H1 (cell line): ENCODE data around the gene CRHBP. TPM values are rescaled to one million over a fixed set of nuclear protein-coding genes. Genes with fewer than 3 reads are reported as not detected.
A peak's percentile ranks its signal among the peaks of the same experiment; 100 is the strongest.

ENCODE experiments used
- CTCF ChIA-PET: fragments of 300-600 bp; sonication (Branson Sonifier 250); formaldehyde crosslinking; loops from one replicate; lab custom pipeline; 2021; ENCODE audit not compliant: partially characterized antibody; lab: Charles Lee
- POLR2A ChIA-PET: fragments of 300-600 bp; sonication (Branson Sonifier 250); formaldehyde crosslinking; loops from one replicate; lab custom pipeline; 2021; ENCODE audit warnings: inconsistent platforms; ENCODE audit not compliant: partially characterized antibody; lab: Charles Lee
- DNase-seq, 2 experiments: peaks; one replicate each; pipeline versions ENCODE4 v3.0.0 to v3.0.0-alpha.2; 2010 to 2022; ENCODE audit warnings: low spot score in 2 of 2, low read depth in 1 of 2, mixed read lengths in 1 of 2
- FAIRE-seq: peaks from 2 replicates; lab custom pipeline; 2011; peaks lifted over from hg19 to GRCh38; lab: Jason Lieb, UNC
- H2AFZ ChIP-seq: 2 replicates; pipeline ENCODE4 v1.8.1; 2012; ENCODE audit warnings: low read length, inconsistent platforms
- H2AK5ac ChIP-seq: 2 replicates; pipeline ENCODE4 v1.6.1; 2013; ENCODE audit warnings: low read depth, low read length
- H2BK120ac ChIP-seq: replicated peaks from 2 replicates; pipeline ENCODE3; 2013; ENCODE audit warnings: low read depth, low read length, inconsistent platforms
- H2BK12ac ChIP-seq: 2 replicates; pipeline ENCODE4 v1.6.1; 2013; ENCODE audit warnings: low read depth, low read length
- H2BK15ac ChIP-seq: 2 replicates; pipeline ENCODE4 v1.6.1; 2013; ENCODE audit warnings: low read length
- H2BK20ac ChIP-seq: 2 replicates; pipeline ENCODE4 v1.6.1; 2013; ENCODE audit warnings: low read length
- H2BK5ac ChIP-seq: 2 replicates; pipeline ENCODE4 v1.6.1; 2013; ENCODE audit warnings: low read depth, low read length
- H3K14ac ChIP-seq: 2 replicates; pipeline ENCODE4 v1.6.1; 2013; ENCODE audit warnings: inconsistent platforms; ENCODE audit not compliant: insufficient read length
- H3K18ac ChIP-seq: 2 replicates; pipeline ENCODE4 v1.6.1; 2013; ENCODE audit warnings: low read length; ENCODE audit errors: extremely low read depth
- H3K23ac ChIP-seq: 2 replicates; pipeline ENCODE4 v1.6.1; 2013; ENCODE audit warnings: inconsistent platforms; ENCODE audit not compliant: insufficient read length
- H3K23me2 ChIP-seq: 2 replicates; pipeline ENCODE4 v1.6.1; 2013; ENCODE audit warnings: low read depth, low read length
- H3K27ac ChIP-seq: 2 replicates; pipeline ENCODE4 v1.6.1; 2011; ENCODE audit warnings: low read depth, low read length, inconsistent platforms
- H3K27me3 ChIP-seq, 4 experiments: replicated peaks in 1 of 4; 1 replicate in 1 of 4; 2 replicates in 3 of 4; pipeline versions ENCODE4 v1.6.1 to v1.8.1; 2011 to 2013; ENCODE audit warnings: low read length in 3 of 4, mild to moderate bottlenecking in 3 of 4, inconsistent platforms in 2 of 4, mixed read lengths in 2 of 4, moderate library complexity in 1 of 4; ENCODE audit not compliant: control insufficient read depth in 3 of 4, insufficient read depth in 3 of 4; ENCODE audit errors: extremely low read depth in 1 of 4
- H3K36me3 ChIP-seq, 4 experiments: 2 replicates each; pipeline versions ENCODE4 v1.6.1 to v1.8.1; 2011 to 2013; ENCODE audit warnings: mild to moderate bottlenecking in 4 of 4, low read length in 3 of 4, moderate library complexity in 2 of 4, control low read depth in 1 of 4, inconsistent platforms in 1 of 4; ENCODE audit not compliant: insufficient read depth in 4 of 4, control insufficient read depth in 2 of 4
- H3K4ac ChIP-seq: replicated peaks from 2 replicates; pipeline ENCODE3; 2013; ENCODE audit warnings: low read length, low read depth, mixed read lengths, inconsistent platforms; ENCODE audit not compliant: insufficient read length
- H3K4me1 ChIP-seq, 4 experiments: replicated peaks in 1 of 4; 1 replicate in 1 of 4; 2 replicates in 3 of 4; pipeline versions ENCODE4 v1.6.1 to v1.8.1; 2011 to 2013; ENCODE audit warnings: low read length in 3 of 4, inconsistent platforms in 2 of 4, mixed read lengths in 1 of 4; ENCODE audit not compliant: insufficient read depth in 4 of 4, control insufficient read depth in 3 of 4
- H3K4me2 ChIP-seq, 2 experiments: 2 replicates each; pipeline versions ENCODE4 v1.6.1 to v1.8.1; 2011 to 2013; ENCODE audit warnings: low read depth in 2 of 2, low read length in 2 of 2, control low read depth in 1 of 2, inconsistent platforms in 1 of 2, mild to moderate bottlenecking in 1 of 2; ENCODE audit not compliant: insufficient read depth in 1 of 2
- H3K4me3 ChIP-seq, 4 experiments: fragments of 200-600, 300-600 bp in 1 of 4; sonication (generic), shearing (Covaris generic), sonication (Bioruptor Twin) in 1 of 4; 2 replicates each; pipeline versions ENCODE4 v1.5.1 to v1.8.1; 2011 to 2016; ENCODE audit warnings: low read length in 4 of 4, low read depth in 3 of 4, control low read depth in 2 of 4, inconsistent platforms in 2 of 4, mild to moderate bottlenecking in 2 of 4, mixed read lengths in 1 of 4, moderate library complexity in 1 of 4; ENCODE audit not compliant: insufficient read depth in 2 of 4; ENCODE audit errors: extremely low read depth in 1 of 4
- H3K56ac ChIP-seq: replicated peaks from 2 replicates; pipeline ENCODE3; 2013; ENCODE audit warnings: low read depth, mild to moderate bottlenecking, mixed read lengths, low read length, inconsistent platforms; ENCODE audit not compliant: insufficient read length
- H3K79me1 ChIP-seq: 2 replicates; pipeline ENCODE4 v1.6.1; 2013; ENCODE audit warnings: low read depth, low read length, control low read depth
- H3K79me2 ChIP-seq, 2 experiments: 2 replicates each; pipeline versions ENCODE4 v1.6.1 to v1.8.1; 2012 to 2013; ENCODE audit warnings: low read length in 2 of 2, mild to moderate bottlenecking in 2 of 2, inconsistent platforms in 1 of 2; ENCODE audit not compliant: insufficient read depth in 2 of 2, control insufficient read depth in 1 of 2
- H3K9ac ChIP-seq, 4 experiments: replicated peaks in 1 of 4; 1 replicate in 1 of 4; 2 replicates in 3 of 4; pipeline versions ENCODE4 v1.6.1 to v1.8.1; 2011 to 2013; ENCODE audit warnings: low read depth in 3 of 4, low read length in 3 of 4, control low read depth in 2 of 4, mild to moderate bottlenecking in 2 of 4, moderate library complexity in 2 of 4, inconsistent platforms in 1 of 4; ENCODE audit errors: extremely low read depth in 1 of 4
- H3K9me3 ChIP-seq, 2 experiments: 2 replicates each; pipeline versions ENCODE4 v1.6.1 to v1.8.1; 2012 to 2013; ENCODE audit warnings: mild to moderate bottlenecking in 2 of 2, moderate library complexity in 2 of 2, control low read depth in 1 of 2, inconsistent platforms in 1 of 2, low read depth in 1 of 2, low read length in 1 of 2, mixed read lengths in 1 of 2; ENCODE audit not compliant: insufficient read depth in 2 of 2
- H4K20me1 ChIP-seq, 2 experiments: replicated peaks in 1 of 2; 2 replicates each; pipeline versions ENCODE3 to v1.8.1; 2011 to 2013; ENCODE audit warnings: inconsistent platforms in 2 of 2, low read length in 2 of 2, mild to moderate bottlenecking in 1 of 2; ENCODE audit not compliant: insufficient read depth in 2 of 2, control insufficient read depth in 1 of 2
- H4K5ac ChIP-seq: 2 replicates; pipeline ENCODE4 v1.6.1; 2013; ENCODE audit warnings: low read length, low read depth, mixed read lengths, inconsistent platforms; ENCODE audit not compliant: insufficient read length
- H4K8ac ChIP-seq: 2 replicates; pipeline ENCODE4 v1.8.0; 2013; ENCODE audit warnings: mild to moderate bottlenecking, moderate library complexity, low read length, inconsistent platforms; ENCODE audit not compliant: insufficient read depth; ENCODE audit errors: extremely low read depth
- H4K91ac ChIP-seq: replicated peaks from 2 replicates; pipeline ENCODE3; 2013; ENCODE audit warnings: low read length, mixed read lengths, inconsistent platforms; ENCODE audit not compliant: insufficient read length
- BACH1 ChIP-seq: IDR thresholded peaks from 2 replicates; pipeline ENCODE4 v1.6.1; 2012; ENCODE audit warnings: low read length, improper control_type of control experiment
- CBX5 ChIP-seq: fragments of 300-800, 300-1000 bp; sonication (generic); IDR thresholded peaks from 2 replicates; pipeline ENCODE4 v1.7.1; 2016; ENCODE audit warnings: antibody characterized with exemption, low read length, low read depth
- HDAC6 ChIP-seq: IDR thresholded peaks from one replicate; pipeline ENCODE4 v1.7.1; 2012; ENCODE audit warnings: low read depth, mild to moderate bottlenecking, inconsistent platforms, low read length, moderate library complexity
- MAX ChIP-seq: IDR thresholded peaks from 2 replicates; pipeline ENCODE4 v1.6.1; 2012; ENCODE audit warnings: inconsistent platforms
- POLR2A ChIP-seq, 2 experiments: IDR thresholded peaks; 1 replicate in 1 of 2; 2 replicates in 1 of 2; pipeline ENCODE4 v1.6.1; 2011; ENCODE audit warnings: low read depth in 2 of 2, low read length in 2 of 2, mild to moderate bottlenecking in 2 of 2; ENCODE audit errors: control extremely low read depth in 1 of 2
- POU5F1 ChIP-seq: IDR thresholded peaks from 2 replicates; pipeline ENCODE4 v1.6.1; 2011; ENCODE audit warnings: low read depth, mild to moderate bottlenecking, low read length, moderate library complexity
- RBBP5 ChIP-seq: IDR thresholded peaks from 2 replicates; pipeline ENCODE4 v1.7.1; 2012; ENCODE audit warnings: low read depth, mild to moderate bottlenecking, inconsistent platforms, low read length, moderate library complexity, borderline replicate concordance
- SAP30 ChIP-seq: fragments of 300-600 bp; sonication (generic); IDR thresholded peaks from 2 replicates; pipeline ENCODE4 v1.7.1; 2012; ENCODE audit warnings: low read length, moderate library complexity, mild to moderate bottlenecking, inconsistent platforms; ENCODE audit not compliant: insufficient read depth, insufficient replicate concordance
- SIN3A ChIP-seq, 2 experiments: IDR thresholded peaks in 1 of 2; conservative IDR thresholded peaks in 1 of 2; 2 replicates each; pipeline ENCODE4 v1.6.1; 2011 to 2012; ENCODE audit warnings: low read length in 2 of 2, improper control_type of control experiment in 1 of 2, low read depth in 1 of 2, mild to moderate bottlenecking in 1 of 2
- SIX5 ChIP-seq: IDR thresholded peaks from 2 replicates; pipeline ENCODE4 v1.6.1; 2011; ENCODE audit warnings: mild to moderate bottlenecking, low read depth, low read length
- SUZ12 ChIP-seq: fragments of 200-600 bp; sonication (generic); IDR thresholded peaks from 2 replicates; pipeline ENCODE4 v1.6.1; 2012; ENCODE audit warnings: mild to moderate bottlenecking, inconsistent platforms, low read length, moderate library complexity, mixed read lengths
- TAF7 ChIP-seq: optimal IDR thresholded peaks from 2 replicates; pipeline ENCODE3; 2011; ENCODE audit warnings: low read depth, mild to moderate bottlenecking, inconsistent platforms, low read length, moderate library complexity, borderline replicate concordance
- TBP ChIP-seq: IDR thresholded peaks from 2 replicates; pipeline ENCODE4 v1.6.1; 2011; ENCODE audit warnings: low read depth, low read length, improper control_type of control experiment
- TCF12 ChIP-seq: IDR thresholded peaks from 2 replicates; pipeline ENCODE4 v1.6.1; 2011; ENCODE audit warnings: low read depth, mild to moderate bottlenecking, low read length
- ZNF274 ChIP-seq: IDR thresholded peaks from 2 replicates; pipeline ENCODE4 v1.7.0; 2012; ENCODE audit warnings: low read length, borderline replicate concordance; ENCODE audit errors: extremely low read depth
- WGBS, 2 experiments: shearing (Covaris generic) in 1 of 2; methylation state at CpG; one replicate each; pipeline versions ENCODE4 v1.1.6 to v1.1.7; 2013 to 2015; ENCODE audit warnings: low lambda C conversion rate in 2 of 2, mixed read lengths in 2 of 2, inconsistent platforms in 1 of 2, low coverage in 1 of 2, missing lambda C conversion rate in 1 of 2; ENCODE audit not compliant: insufficient replicate concordance in 2 of 2, insufficient coverage in 1 of 2, insufficient read length in 1 of 2; ENCODE audit errors: extremely low coverage in 1 of 2, missing lambda C conversion rate in 1 of 2; 5-methylcytosine and 5-hydroxymethylcytosine counted together
- polyA plus RNA-seq, 7 experiments: library from polyadenylated mRNA; depleted of rRNA in 3 of 7; stranded (reverse) in 5 of 7; unstranded in 2 of 7; fragments of >200 nt in 5 of 7; fragments of 200-250 nt in 2 of 7; gene quantifications; 1 replicate in 5 of 7; 2 replicates in 1 of 7; 4 replicates in 1 of 7; pipeline versions ENCODE4 v1.2.1 to v1.2.3, GENCODE V29; 2011 to 2013; ENCODE audit warnings: missing spikeins in 2 of 7, mixed read lengths in 2 of 7
- total RNA-seq: library from RNA; stranded (reverse); fragmentation: NEBNext Ultra II Directional; extraction: Animal tissue kit (Norgen Biotek cat#: 25700); gene quantifications from 2 replicates; pipeline ENCODE4 v1.2.1, GENCODE V29; 2021

The CRHBP gene
- total and polyA plus RNA-seq, 2 of the 8 experiments (the other 6 are each of a cell fraction or from before 2014, with no cell fraction given): 0.30 TPM; not detected in 1

- H3K79me1 ChIP-seq: no peaks in the 10 kb centered on the region
- H4K91ac ChIP-seq: no peak overlapping the region
- no peak overlapping the region for H3K23ac ChIP-seq
- H3K4ac ChIP-seq: no peak overlapping the region
- H3K36me3 ChIP-seq: no peaks in the 10 kb centered on the region
- DNase-seq: no peak
- no peak overlapping the region for H4K8ac ChIP-seq
- H3K4me1 ChIP-seq: no peaks in the 10 kb centered on the region
- H2AK5ac ChIP-seq: no peak overlapping the region
- no peak overlapping the region for H2BK5ac ChIP-seq
- FAIRE-seq: no peak
- no peaks in the 10 kb centered on the region for H3K27me3 ChIP-seq
- no peak overlapping the region for H3K9ac ChIP-seq
- H3K4me2 ChIP-seq: no peak overlapping the region
- H3K23me2 ChIP-seq: no peaks in the 10 kb centered on the region; the same call in 1 of the 2 replicates
- H2AFZ ChIP-seq: peak overlapping the region; percentile 66; the same call in 1 of the 2 replicates
- no peaks in the 10 kb centered on the region for H3K79me2 ChIP-seq
- H3K9me3 ChIP-seq: no peaks in the 10 kb centered on the region
- no peak overlapping the region for H3K14ac ChIP-seq
- no peak overlapping the region for H3K4me3 ChIP-seq
- H2BK12ac ChIP-seq: no peak overlapping the region
- no peak overlapping the region for H4K5ac ChIP-seq
- H3K56ac ChIP-seq: no peak overlapping the region
- no peak overlapping the region for H2BK20ac ChIP-seq
- no peak overlapping the region for H2BK15ac ChIP-seq
- ChIA-PET CTCF (interaction anchor here (1.2 to 1.9 kb wide), 2 partner anchors 71 to 170 kb away, joined by 3 to 7 read pairs; no protein-coding TSS in a partner anchor), POLR2A (interaction anchor here (1.2 kb wide), 1 partner anchor 10 kb away, joined by 3 read pairs; no protein-coding TSS in a partner anchor)
- H2BK120ac ChIP-seq: no peak overlapping the region
- no peaks in the 10 kb centered on the region for H4K20me1 ChIP-seq
- H3K27ac ChIP-seq: no peak overlapping the region
- WGBS, 2 experiments: 93% methylated on average over 5 of the region's 5 CpGs; no CpG with 5 or more reads in 1 of the 2 experiments
- no peak overlapping the region for H3K18ac ChIP-seq
- TF ChIP-seq MAX: no peak
- TF ChIP-seq TBP: no peak
- TF ChIP-seq POU5F1: no peak
- no peak for TF ChIP-seq RBBP5
- TF ChIP-seq SAP30: no peak
- TF ChIP-seq POLR2A (IDR thresholded peaks at IDR 0.05; ENCODE audit: control extremely low read depth in 1 of 2, low read depth in 2 of 2, low read length in 2 of 2): no peak
- TF ChIP-seq SUZ12: no peak
- no peak for TF ChIP-seq ZNF274
- TF ChIP-seq CBX5: no peak
- TF ChIP-seq TCF12: no peak
- TF ChIP-seq HDAC6: no peak
- TF ChIP-seq SIN3A (conservative IDR thresholded peaks at IDR 0.05 in 1 of 2, IDR thresholded peaks at IDR 0.05 in 1 of 2; ENCODE audit: low read depth in 1 of 2, low read length in 2 of 2): no peak
- no peak for TF ChIP-seq SIX5
- no peak for TF ChIP-seq BACH1
- TF ChIP-seq TAF7: no peak
Observed at GRCh38 chr5:76944638-76945037, 8.2 kb upstream of the CRHBP start.
